Stimulated activated effector memory CD8-positive, alpha-beta T cell treated with anti-CD3 and anti-CD28 coated beads, Interleukin-12 subunit alpha, Interleukin-12 subunit beta, amount 100 ng/mL, for 72 hours (primary cell): ENCODE data around the gene OTOP1.
A peak's percentile ranks its signal among the peaks of the same experiment; 100 is the strongest.
"Not testable (repeated sequence)": the region's sequence is repeated elsewhere in the genome, so short reads cannot be mapped to it uniquely, and the experiment has no call there.

Experiments used
- ATAC-seq: fragments of 150-1000 bp; cut with Tn5 transposase; 2 replicates; pipeline ENCODE4 v1.10.0; 2021
- DNase-seq, 2 donors: peaks; one replicate each; pipeline ENCODE4 v3.0.0; 2021 to 2022; ENCODE audit warnings: low spot score in 2 of 2
- H3K27ac Mint-ChIP-seq: one replicate; pipeline ENCODE4 v1.8.0; 2022; ENCODE audit warnings: mild to moderate bottlenecking, mixed read lengths
- H3K36me3 Mint-ChIP-seq: one replicate; pipeline ENCODE4 v1.8.0; 2022; ENCODE audit warnings: mild to moderate bottlenecking, mixed read lengths
- H3K4me1 Mint-ChIP-seq: one replicate; pipeline ENCODE4 v1.8.0; 2022; ENCODE audit warnings: mixed read lengths
- H3K4me3 Mint-ChIP-seq: one replicate; pipeline ENCODE4 v1.8.0; 2022; ENCODE audit warnings: mild to moderate bottlenecking, mixed read lengths
- H3K9me3 Mint-ChIP-seq: one replicate; pipeline ENCODE4 v1.8.0; 2022; ENCODE audit warnings: mixed read lengths

The OTOP1 gene, protein sequence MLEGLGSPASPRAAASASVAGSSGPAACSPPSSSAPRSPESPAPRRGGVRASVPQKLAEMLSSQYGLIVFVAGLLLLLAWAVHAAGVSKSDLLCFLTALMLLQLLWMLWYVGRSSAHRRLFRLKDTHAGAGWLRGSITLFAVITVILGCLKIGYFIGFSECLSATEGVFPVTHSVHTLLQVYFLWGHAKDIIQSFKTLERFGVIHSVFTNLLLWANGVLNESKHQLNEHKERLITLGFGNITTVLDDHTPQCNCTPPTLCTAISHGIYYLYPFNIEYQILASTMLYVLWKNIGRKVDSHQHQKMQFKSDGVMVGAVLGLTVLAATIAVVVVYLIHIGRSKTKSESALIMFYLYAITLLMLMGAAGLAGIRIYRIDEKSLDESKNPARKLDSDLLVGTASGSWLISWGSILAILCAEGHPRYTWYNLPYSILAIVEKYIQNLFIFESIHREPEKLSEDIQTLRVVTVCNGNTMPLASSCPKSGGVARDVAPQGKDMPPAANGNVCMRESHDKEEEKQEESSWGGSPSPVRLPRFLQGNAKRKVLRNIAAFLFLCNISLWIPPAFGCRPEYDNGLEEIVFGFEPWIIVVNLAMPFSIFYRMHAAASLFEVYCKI

GRCh38 chr4:4226606-4227438 lies at the start of gene OTOP1:
Gene OTOP1, minus strand, starts transcription at chr4:4226929. Its CDS starts 65 bp downstream, at chr4:4226864.
- peak within 1 kb of the TSS; percentile 27 for H3K4me3 Mint-ChIP-seq
- no peak within 1 kb of the TSS for H3K27ac Mint-ChIP-seq
- DNase-seq (no peak), ATAC-seq (no peak)
- H3K4me1 Mint-ChIP-seq = peaks cover 14% of the 10 kb centered on the region
- H3K36me3 Mint-ChIP-seq = no peaks in the 10 kb centered on the region
- H3K9me3 Mint-ChIP-seq = no peaks in the 10 kb centered on the region

- Mint-ChIP-seq H3K4me1 (peaks cover 56% of the 10 kb centered on the region), H3K36me3 (peaks cover 98% of the 10 kb centered on the region), H3K4me3 (no peak overlapping the region), H3K27ac (peak overlapping the region; percentile 96), H3K9me3 (no peaks in the 10 kb centered on the region)
- no peak for ATAC-seq
- no peak for DNase-seq
Measured at GRCh38 chr4:4274226-4274625, 47.5 kb upstream of the OTOP1 start.

DNA sequence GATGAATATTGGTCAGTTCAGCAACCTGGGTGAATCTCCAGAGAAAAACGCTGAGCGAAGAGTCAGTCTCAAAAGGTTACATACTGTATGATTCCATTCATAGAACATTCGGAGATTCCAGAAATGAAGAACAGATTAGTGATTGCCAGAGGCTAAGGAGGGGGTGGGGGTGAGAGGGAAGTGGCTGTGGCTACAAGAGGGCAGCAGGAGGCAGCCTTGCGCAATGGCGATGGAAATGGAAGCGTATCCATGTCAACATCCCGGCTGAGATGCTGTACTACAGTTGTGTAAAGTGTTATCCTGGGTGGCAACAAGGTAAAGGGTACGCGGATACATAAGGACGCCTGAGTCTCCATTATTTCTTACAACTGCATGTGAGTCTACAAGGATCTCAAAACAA lies 45.2 kb upstream of the OTOP1 start:
- no peak for ATAC-seq
- Mint-ChIP-seq H3K9me3 (no peaks in the 10 kb centered on the region), H3K4me3 (no peak overlapping the region), H3K27ac (peak overlapping the region; percentile 96), H3K36me3 (peaks cover 98% of the 10 kb centered on the region), H3K4me1 (peaks cover 66% of the 10 kb centered on the region)
- no peak for DNase-seq

DNA sequence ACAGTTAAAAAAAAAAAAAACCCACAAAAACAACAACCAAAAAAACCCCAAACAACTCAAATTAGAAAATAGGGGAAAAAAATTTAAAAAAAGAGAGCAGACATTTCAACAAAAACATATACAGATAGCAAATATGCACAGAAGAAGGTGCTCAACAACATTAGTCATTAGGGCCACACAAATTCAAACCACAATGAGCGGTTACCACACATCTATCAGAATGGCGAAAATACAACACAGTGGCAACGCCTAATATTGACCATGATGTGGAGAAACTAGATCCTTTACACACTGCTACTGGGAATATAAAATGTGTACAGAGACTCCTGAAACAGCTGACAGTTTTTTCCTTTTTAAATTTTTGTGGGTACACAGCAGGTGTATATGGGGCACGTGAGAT lies 43.8 kb upstream of the OTOP1 start:
- H3K9me3 Mint-ChIP-seq = no peaks in the 10 kb centered on the region
- H3K36me3 Mint-ChIP-seq = peaks cover 87% of the 10 kb centered on the region
- DNase-seq (no peak), ATAC-seq (peak; percentile 50)
- peak overlapping the region; percentile 96 for H3K27ac Mint-ChIP-seq
- H3K4me1 Mint-ChIP-seq = peaks cover 79% of the 10 kb centered on the region
- peak overlapping the region; percentile 70 for H3K4me3 Mint-ChIP-seq

- Mint-ChIP-seq H3K27ac (peak overlapping the region; percentile 96), H3K36me3 (peaks cover 80% of the 10 kb centered on the region)
Measured at GRCh38 chr4:4269856-4270255, 43.1 kb upstream of the OTOP1 start.

GRCh38 chr4:4269331-4269731 lies 42.6 kb upstream of the OTOP1 start:
- peak overlapping the region; percentile 70 for H3K4me3 Mint-ChIP-seq
- peaks cover 76% of the 10 kb centered on the region for H3K4me1 Mint-ChIP-seq
- peak overlapping the region; percentile 96 for H3K27ac Mint-ChIP-seq
- ATAC-seq = peak; percentile 78
- peaks cover 75% of the 10 kb centered on the region for H3K36me3 Mint-ChIP-seq
- peak in 1 of 2 donors; percentile 60 for DNase-seq
- no peaks in the 10 kb centered on the region for H3K9me3 Mint-ChIP-seq

More at GRCh38 chr4:4269856-4270255, 43.1 kb upstream of the OTOP1 start:
- Mint-ChIP-seq H3K9me3 (no peaks in the 10 kb centered on the region), H3K4me1 (peaks cover 80% of the 10 kb centered on the region), H3K4me3 (peak overlapping the region; percentile 70)
- ATAC-seq (peak; percentile 78), DNase-seq (peak in 1 of 2 donors; percentile 57)

GRCh38 chr4:4268776-4269175 lies 42.0 kb upstream of the OTOP1 start:
- H3K9me3 Mint-ChIP-seq = no peaks in the 10 kb centered on the region
- peak overlapping the region; percentile 96 for H3K27ac Mint-ChIP-seq
- H3K4me3 Mint-ChIP-seq = peak overlapping the region; percentile 70
- DNase-seq (no peak), ATAC-seq (peak; percentile 23)
- peaks cover 69% of the 10 kb centered on the region for H3K36me3 Mint-ChIP-seq
- H3K4me1 Mint-ChIP-seq = peaks cover 73% of the 10 kb centered on the region

GRCh38 chr4:4267981-4268380 lies 41.3 kb upstream of the OTOP1 start:
- H3K36me3 Mint-ChIP-seq = peaks cover 61% of the 10 kb centered on the region
- peak overlapping the region; percentile 96 for H3K27ac Mint-ChIP-seq

DNA sequence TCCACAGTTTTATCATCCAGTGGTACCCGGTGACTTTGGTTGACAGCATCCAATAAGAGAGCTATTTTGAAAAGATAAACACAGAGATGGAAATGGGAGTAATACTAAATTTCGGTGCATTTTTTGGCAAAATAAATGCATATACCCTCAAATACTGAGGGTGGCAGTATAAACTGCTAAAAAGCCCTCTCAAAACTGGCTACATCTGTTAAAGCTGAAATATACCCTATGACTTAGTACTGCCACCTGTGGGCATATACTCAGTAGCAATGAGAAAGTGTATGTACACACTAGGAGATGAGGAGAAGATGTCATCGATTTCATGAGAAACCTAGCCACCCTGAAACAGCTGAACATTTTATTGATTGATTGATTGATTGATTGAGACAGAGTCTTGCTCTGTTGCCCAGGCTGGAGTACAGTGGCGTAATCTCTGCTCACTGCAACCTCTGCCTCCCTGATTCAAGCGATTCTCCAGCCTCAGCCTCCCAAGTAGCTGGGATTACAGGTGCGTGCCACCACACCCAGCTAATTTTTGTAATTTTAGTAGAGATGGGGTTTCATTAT lies 33.5 kb upstream of the OTOP1 start:
- DNase-seq = no peak
- Mint-ChIP-seq H3K4me1 (peaks cover 8% of the 10 kb centered on the region), H3K36me3 (no peaks in the 10 kb centered on the region), H3K4me3 (no peak overlapping the region), H3K27ac (no peak overlapping the region), H3K9me3 (no peaks in the 10 kb centered on the region)
- ATAC-seq = peak; percentile 97

More at GRCh38 chr4:4267981-4268380, 41.3 kb upstream of the OTOP1 start:
- no peak for DNase-seq
- no peak for ATAC-seq
- no peaks in the 10 kb centered on the region for H3K9me3 Mint-ChIP-seq
- no peak overlapping the region for H3K4me3 Mint-ChIP-seq
- H3K4me1 Mint-ChIP-seq = peaks cover 67% of the 10 kb centered on the region

DNA sequence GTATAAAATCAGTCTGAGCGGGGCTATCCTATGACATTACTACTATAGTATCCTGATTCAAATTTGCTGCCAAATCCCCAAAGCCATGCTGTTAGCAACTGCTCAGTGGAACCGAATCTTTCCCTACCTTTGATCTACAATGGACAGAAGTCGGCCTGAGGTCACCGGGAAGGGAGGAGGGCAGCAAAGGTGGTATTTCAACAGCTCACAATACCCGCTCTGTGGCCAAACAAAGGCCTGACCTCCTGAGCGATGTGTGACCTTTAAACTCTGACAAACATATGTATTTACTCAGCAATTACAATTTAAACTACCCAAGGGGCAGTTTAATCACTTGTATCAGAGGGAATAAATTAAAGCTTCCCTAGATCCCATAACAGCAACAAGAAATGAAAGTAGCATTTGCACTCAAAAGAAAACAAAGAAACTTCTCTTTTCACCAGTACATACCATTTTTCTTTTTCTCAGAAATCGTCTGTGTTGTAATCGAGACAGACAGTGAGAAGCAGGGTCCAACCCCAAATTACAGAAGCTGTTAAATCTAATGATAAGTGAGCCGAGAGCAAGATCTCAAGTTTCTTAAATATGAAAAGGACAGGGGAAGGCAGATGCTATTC lies 32.9 kb upstream of the OTOP1 start:
- Mint-ChIP-seq H3K36me3 (no peaks in the 10 kb centered on the region), H3K9me3 (no peaks in the 10 kb centered on the region), H3K4me1 (peaks cover 8% of the 10 kb centered on the region), H3K4me3 (no peak overlapping the region), H3K27ac (no peak overlapping the region)
- DNase-seq (no peak), ATAC-seq (no peak)

DNA sequence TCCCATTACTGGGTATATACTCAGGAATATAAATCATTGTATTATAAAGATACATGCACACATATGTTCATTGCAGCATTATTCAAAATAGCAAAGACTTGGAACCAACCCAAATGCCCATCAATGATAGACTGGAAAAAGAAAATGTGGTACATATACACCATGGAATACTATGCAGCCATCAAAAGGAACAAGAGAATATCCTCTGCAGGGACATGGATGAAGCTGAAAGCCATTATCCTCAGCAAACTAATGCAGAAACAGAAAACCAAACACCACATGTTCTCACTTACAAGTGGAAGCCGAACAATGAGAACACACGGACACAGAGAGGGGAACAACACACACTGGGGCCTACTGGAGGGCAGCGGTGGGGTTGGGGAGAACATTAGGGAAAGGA lies 31.0 kb upstream of the OTOP1 start:
- H3K27ac Mint-ChIP-seq, H3K36me3 Mint-ChIP-seq, H3K4me3 Mint-ChIP-seq, H3K4me1 Mint-ChIP-seq, H3K9me3 Mint-ChIP-seq, ATAC-seq, DNase-seq: not testable (repeated sequence)

DNA sequence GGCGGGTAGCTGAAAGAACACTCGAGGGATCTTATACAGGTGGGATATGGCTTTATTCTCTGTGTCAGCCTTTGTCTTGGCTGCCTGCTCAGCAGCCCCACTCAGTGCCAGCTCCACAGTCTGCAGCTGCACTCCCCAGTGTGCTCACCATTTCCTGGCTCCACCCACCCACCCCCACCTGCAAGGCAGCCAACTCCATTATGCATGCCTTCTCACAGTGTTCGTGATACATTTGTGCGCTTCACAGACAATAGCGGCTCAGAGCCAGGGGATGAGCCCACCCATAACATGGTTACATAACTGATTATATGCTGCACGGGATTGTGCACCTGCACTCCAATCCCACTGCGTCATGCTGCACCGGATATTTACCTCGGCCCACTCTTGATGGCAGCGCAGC lies 30.1 kb upstream of the OTOP1 start:
- DNase-seq = no peak
- no peak for ATAC-seq
- no peaks in the 10 kb centered on the region for H3K9me3 Mint-ChIP-seq
- peaks cover 8% of the 10 kb centered on the region for H3K4me1 Mint-ChIP-seq
- H3K4me3 Mint-ChIP-seq = no peak overlapping the region
- H3K27ac Mint-ChIP-seq = no peak overlapping the region
- H3K36me3 Mint-ChIP-seq = no peaks in the 10 kb centered on the region

- ATAC-seq (no peak), DNase-seq (no peak)
- no peaks in the 10 kb centered on the region for H3K36me3 Mint-ChIP-seq
- no peaks in the 10 kb centered on the region for H3K9me3 Mint-ChIP-seq
- no peaks in the 10 kb centered on the region for H3K4me1 Mint-ChIP-seq
- no peak overlapping the region for H3K4me3 Mint-ChIP-seq
- no peak overlapping the region for H3K27ac Mint-ChIP-seq
Measured at GRCh38 chr4:4254666-4255065, 27.9 kb upstream of the OTOP1 start.

DNA sequence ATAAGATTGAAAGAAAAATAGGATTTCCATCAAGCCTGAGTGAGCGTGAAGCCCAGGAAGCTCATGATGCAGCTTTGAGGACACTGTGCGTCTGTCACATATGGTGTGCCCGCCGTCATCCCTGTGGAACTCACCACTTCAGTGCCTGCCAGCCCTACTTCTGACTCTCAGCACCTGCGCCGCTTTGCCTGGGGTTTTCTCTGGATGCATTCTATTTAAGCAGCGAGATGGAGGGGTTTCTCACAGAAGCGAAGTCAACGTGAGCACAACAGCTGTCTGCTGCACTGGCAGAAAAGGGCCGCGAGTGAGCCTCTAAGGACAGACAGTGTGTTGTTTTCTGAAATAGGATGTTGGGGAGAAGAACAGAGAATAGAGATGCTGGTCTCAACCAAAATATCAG lies 27.5 kb upstream of the OTOP1 start:
- no peak overlapping the region for H3K27ac Mint-ChIP-seq
- no peak for ATAC-seq
- no peaks in the 10 kb centered on the region for H3K36me3 Mint-ChIP-seq
- peaks cover 2% of the 10 kb centered on the region for H3K4me1 Mint-ChIP-seq
- no peak overlapping the region for H3K4me3 Mint-ChIP-seq
- no peak for DNase-seq
- no peaks in the 10 kb centered on the region for H3K9me3 Mint-ChIP-seq

GRCh38 chr4:4249866-4250265 lies 23.1 kb upstream of the OTOP1 start:
- Mint-ChIP-seq H3K27ac (no peak overlapping the region), H3K9me3 (no peaks in the 10 kb centered on the region), H3K4me3 (no peak overlapping the region), H3K4me1 (peaks cover 28% of the 10 kb centered on the region), H3K36me3 (peaks cover 23% of the 10 kb centered on the region)
- ATAC-seq (no peak), DNase-seq (no peak)
